ENCODE data around the gene CES2. TPM values are rescaled to one million over a fixed set of nuclear protein-coding genes. Genes with fewer than 3 reads are reported as not detected.

CES2 gene
- total RNA-seq, 1 experiment from 2014 or later, result 29.7 TPM

DNA sequence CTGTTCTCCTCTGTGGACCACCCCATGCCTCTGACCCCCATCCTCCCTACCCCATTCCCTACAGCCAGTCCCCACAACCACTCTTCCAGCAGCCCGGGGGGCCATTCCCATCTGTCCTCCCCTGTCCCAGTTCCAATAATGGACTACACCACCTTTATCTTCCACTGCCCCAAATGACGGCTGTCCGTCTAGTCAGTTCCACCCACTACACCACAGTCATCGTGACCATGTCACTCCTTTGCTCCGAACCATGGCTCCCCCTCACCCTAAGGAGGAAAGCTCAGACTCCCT, 39.7 kb upstream of the CES2 start:
- no peaks in the 10 kb centered on the region for H3K36me3 Mint-ChIP-seq
- TF ChIP-seq NFATC4 (CRISPR knock-in tag; IDR thresholded peaks at IDR 0.05) (no peak), ZNF423 (CRISPR knock-in tag; IDR thresholded peaks at IDR 0.05) (no peak), FOXJ3 (CRISPR knock-in tag; IDR thresholded peaks at IDR 0.05; ENCODE audit: borderline replicate concordance) (no peak), ELF4 (CRISPR knock-in tag; IDR thresholded peaks at IDR 0.05; ENCODE audit: low read depth) (no peak), ZNF263 (CRISPR knock-in tag; IDR thresholded peaks at IDR 0.05; ENCODE audit: low read depth) (no peak), ZMAT4 (CRISPR knock-in tag; IDR thresholded peaks at IDR 0.05) (no peak), RORB (CRISPR knock-in tag; IDR thresholded peaks at IDR 0.05) (no peak), CREB1 (CRISPR knock-in tag; IDR thresholded peaks at IDR 0.05) (no peak), JUN (CRISPR knock-in tag; IDR thresholded peaks at IDR 0.05) (no peak), NFE2L1 (CRISPR knock-in tag; IDR thresholded peaks at IDR 0.05) (no peak), GTF2I (CRISPR knock-in tag; conservative IDR thresholded peaks at IDR 0.05) (no peak), HMGA2 (CRISPR knock-in tag; IDR thresholded peaks at IDR 0.05) (no peak), CBFB (CRISPR knock-in tag; IDR thresholded peaks at IDR 0.05; ENCODE audit: low read depth) (no peak), IRF1 (CRISPR knock-in tag; IDR thresholded peaks at IDR 0.05) (no peak), SMAD3 (CRISPR knock-in tag; IDR thresholded peaks at IDR 0.05; ENCODE audit: borderline replicate concordance) (no peak), GRHL2 (CRISPR knock-in tag; IDR thresholded peaks at IDR 0.05; ENCODE audit: insufficient replicate concordance, severe bottlenecking) (no peak), IRF2 (CRISPR knock-in tag; IDR thresholded peaks at IDR 0.05; ENCODE audit: borderline replicate concordance, low read depth) (no peak)
- TF ChIP-seq, protein P1, sequence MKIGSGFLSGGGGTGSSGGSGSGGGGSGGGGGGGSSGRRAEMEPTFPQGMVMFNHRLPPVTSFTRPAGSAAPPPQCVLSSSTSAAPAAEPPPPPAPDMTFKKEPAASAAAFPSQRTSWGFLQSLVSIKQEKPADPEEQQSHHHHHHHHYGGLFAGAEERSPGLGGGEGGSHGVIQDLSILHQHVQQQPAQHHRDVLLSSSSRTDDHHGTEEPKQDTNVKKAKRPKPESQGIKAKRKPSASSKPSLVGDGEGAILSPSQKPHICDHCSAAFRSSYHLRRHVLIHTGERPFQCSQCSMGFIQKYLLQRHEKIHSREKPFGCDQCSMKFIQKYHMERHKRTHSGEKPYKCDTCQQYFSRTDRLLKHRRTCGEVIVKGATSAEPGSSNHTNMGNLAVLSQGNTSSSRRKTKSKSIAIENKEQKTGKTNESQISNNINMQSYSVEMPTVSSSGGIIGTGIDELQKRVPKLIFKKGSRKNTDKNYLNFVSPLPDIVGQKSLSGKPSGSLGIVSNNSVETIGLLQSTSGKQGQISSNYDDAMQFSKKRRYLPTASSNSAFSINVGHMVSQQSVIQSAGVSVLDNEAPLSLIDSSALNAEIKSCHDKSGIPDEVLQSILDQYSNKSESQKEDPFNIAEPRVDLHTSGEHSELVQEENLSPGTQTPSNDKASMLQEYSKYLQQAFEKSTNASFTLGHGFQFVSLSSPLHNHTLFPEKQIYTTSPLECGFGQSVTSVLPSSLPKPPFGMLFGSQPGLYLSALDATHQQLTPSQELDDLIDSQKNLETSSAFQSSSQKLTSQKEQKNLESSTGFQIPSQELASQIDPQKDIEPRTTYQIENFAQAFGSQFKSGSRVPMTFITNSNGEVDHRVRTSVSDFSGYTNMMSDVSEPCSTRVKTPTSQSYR (CRISPR knock-in tag; IDR thresholded peaks at IDR 0.05), result no peak
- peaks cover 8% of the 10 kb centered on the region for H3K4me1 Mint-ChIP-seq
- CTCF ChIA-PET, result interaction anchor here (0.6 to 11.5 kb wide), 24 partner anchors 8 to 799 kb away, joined by 3 to 175 read pairs (median 6); partner anchors contain the start of genes CDH16, CES3, CIAO2B and NAE1
- H3K4me3 Mint-ChIP-seq, result no peak overlapping the region
- H3K27me3 Mint-ChIP-seq (ENCODE audit: low read depth), result no peaks in the 10 kb centered on the region; the same call in 1 of the 2 replicates
- H3K9me3 Mint-ChIP-seq, result no peaks in the 10 kb centered on the region
- POLR2A ChIA-PET, result interaction anchor here (0.5 to 0.9 kb wide), 2 partner anchors 15 to 364 kb away, joined by 3 read pairs; partner anchors contain the start of gene PDP2
- DNase-seq (ENCODE audit: low spot score), result no peak
- H3K27ac Mint-ChIP-seq, result no peak overlapping the region
- no peak for ATAC-seq

DNA sequence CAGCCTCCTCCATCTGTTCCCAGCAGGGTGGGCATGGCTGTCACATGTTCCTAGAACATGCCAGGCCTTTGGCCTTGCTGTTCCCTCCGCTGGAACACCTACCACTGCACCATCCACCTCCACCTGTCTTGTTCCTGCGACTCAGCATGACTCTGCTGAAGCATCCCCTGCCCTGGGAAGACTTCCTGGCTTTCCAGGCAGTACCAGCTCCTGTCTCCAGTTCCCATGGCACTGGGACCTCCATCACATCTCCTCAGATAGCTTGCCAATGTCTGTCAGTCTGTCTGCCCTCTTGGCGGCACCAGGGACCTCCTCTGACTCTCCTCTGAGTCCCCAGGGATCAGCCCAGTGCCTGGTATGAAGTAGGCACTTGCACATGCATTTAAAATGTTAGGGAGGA, 39.3 kb upstream of the CES2 start:
- DNase-seq (ENCODE audit: low spot score), result no peak
- Mint-ChIP-seq H3K27ac (no peak overlapping the region), H3K4me3 (no peak overlapping the region), H3K4me1 (peaks cover 8% of the 10 kb centered on the region), H3K27me3 (ENCODE audit: low read depth) (no peaks in the 10 kb centered on the region; the same call in 1 of the 2 replicates), H3K9me3 (no peaks in the 10 kb centered on the region), H3K36me3 (no peaks in the 10 kb centered on the region)
- CTCF ChIA-PET, result interaction anchor here (0.6 to 11.5 kb wide), 18 partner anchors 8 to 799 kb away, joined by 3 to 175 read pairs (median 8); partner anchors contain the start of genes CDH16, CIAO2B, NAE1 and PDP2
- POLR2A ChIA-PET, result no interaction called here
- TF ChIP-seq TCF7 (CRISPR knock-in tag; IDR thresholded peaks at IDR 0.05; ENCODE audit: low read depth) (no peak), ZNF232 (CRISPR knock-in tag; IDR thresholded peaks at IDR 0.05) (no peak), CREB1 (CRISPR knock-in tag; IDR thresholded peaks at IDR 0.05) (no peak), FOXK1 (CRISPR knock-in tag; IDR thresholded peaks at IDR 0.05) (no peak), ETV6 (CRISPR knock-in tag; IDR thresholded peaks at IDR 0.05) (no peak), GRHL2 (CRISPR knock-in tag; IDR thresholded peaks at IDR 0.05; ENCODE audit: insufficient replicate concordance, severe bottlenecking) (no peak), NR3C1 (CRISPR knock-in tag; conservative IDR thresholded peaks at IDR 0.05; ENCODE audit: low read depth) (no peak), CBFB (CRISPR knock-in tag; IDR thresholded peaks at IDR 0.05; ENCODE audit: low read depth) (no peak), ZNF671 (CRISPR knock-in tag; IDR thresholded peaks at IDR 0.05) (no peak), TP53 (CRISPR knock-in tag; IDR thresholded peaks at IDR 0.05) (no peak)
- TF ChIP-seq, protein P2, sequence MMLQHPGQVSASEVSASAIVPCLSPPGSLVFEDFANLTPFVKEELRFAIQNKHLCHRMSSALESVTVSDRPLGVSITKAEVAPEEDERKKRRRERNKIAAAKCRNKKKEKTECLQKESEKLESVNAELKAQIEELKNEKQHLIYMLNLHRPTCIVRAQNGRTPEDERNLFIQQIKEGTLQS (CRISPR knock-in tag; conservative IDR thresholded peaks at IDR 0.05), result no peak
- TF ChIP-seq, protein P3, sequence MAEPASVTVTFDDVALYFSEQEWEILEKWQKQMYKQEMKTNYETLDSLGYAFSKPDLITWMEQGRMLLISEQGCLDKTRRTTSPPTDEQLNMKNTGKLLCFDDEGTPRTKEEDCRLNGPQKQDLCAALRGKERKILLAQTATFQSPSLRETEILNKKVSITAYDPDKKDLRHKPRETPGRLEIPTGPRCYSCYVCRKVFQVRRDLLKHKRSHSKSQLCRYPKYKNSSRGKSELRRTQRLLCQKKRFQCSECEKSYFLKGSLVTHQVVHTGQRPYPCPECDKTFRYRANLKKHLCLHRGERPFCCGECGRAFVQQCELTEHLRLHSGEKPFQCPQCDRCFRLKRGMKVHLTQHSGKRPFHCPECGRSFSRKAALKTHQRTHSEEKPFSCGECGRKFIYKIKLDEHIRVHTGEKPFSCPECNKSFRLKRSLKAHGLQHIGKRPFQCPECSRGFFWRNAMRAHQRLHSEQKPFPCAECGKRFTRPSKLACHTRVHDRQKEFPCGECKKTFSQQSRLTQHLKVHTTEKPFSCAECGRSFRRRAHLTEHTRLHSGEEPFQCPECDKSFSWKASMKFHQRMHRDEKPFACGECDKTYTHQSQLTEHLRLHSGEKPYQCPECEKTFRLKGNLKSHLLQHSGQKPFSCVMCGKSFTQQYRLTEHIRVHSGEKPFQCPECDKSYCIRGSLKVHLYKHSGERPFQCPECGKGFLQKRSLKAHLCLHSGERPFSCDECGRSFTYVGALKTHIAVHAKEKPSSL (CRISPR knock-in tag; conservative IDR thresholded peaks at IDR 0.05), result no peak
- TF ChIP-seq, protein P4, sequence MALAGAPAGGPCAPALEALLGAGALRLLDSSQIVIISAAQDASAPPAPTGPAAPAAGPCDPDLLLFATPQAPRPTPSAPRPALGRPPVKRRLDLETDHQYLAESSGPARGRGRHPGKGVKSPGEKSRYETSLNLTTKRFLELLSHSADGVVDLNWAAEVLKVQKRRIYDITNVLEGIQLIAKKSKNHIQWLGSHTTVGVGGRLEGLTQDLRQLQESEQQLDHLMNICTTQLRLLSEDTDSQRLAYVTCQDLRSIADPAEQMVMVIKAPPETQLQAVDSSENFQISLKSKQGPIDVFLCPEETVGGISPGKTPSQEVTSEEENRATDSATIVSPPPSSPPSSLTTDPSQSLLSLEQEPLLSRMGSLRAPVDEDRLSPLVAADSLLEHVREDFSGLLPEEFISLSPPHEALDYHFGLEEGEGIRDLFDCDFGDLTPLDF (CRISPR knock-in tag; IDR thresholded peaks at IDR 0.05), result no peak
- TF ChIP-seq, protein P5, sequence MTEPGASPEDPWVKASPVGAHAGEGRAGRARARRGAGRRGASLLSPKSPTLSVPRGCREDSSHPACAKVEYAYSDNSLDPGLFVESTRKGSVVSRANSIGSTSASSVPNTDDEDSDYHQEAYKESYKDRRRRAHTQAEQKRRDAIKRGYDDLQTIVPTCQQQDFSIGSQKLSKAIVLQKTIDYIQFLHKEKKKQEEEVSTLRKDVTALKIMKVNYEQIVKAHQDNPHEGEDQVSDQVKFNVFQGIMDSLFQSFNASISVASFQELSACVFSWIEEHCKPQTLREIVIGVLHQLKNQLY (CRISPR knock-in tag; IDR thresholded peaks at IDR 0.05), result no peak
- TF ChIP-seq, protein P6, sequence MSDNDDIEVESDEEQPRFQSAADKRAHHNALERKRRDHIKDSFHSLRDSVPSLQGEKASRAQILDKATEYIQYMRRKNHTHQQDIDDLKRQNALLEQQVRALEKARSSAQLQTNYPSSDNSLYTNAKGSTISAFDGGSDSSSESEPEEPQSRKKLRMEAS (CRISPR knock-in tag; IDR thresholded peaks at IDR 0.05), result no peak
- no peak for ATAC-seq

Measured in WTC11 (cell line).